Measurements from ENCODE around the gene TSHR. TPM values are rescaled to one million over a fixed set of nuclear protein-coding genes. Genes with fewer than 3 reads are reported as not detected.
"Not testable (repeated sequence)": the region's sequence is repeated elsewhere in the genome, so short reads cannot be mapped to it uniquely, and the experiment has no call there.

TSHR gene
- total RNA-seq, 2 experiments from 2014 or later = not detected

DNA sequence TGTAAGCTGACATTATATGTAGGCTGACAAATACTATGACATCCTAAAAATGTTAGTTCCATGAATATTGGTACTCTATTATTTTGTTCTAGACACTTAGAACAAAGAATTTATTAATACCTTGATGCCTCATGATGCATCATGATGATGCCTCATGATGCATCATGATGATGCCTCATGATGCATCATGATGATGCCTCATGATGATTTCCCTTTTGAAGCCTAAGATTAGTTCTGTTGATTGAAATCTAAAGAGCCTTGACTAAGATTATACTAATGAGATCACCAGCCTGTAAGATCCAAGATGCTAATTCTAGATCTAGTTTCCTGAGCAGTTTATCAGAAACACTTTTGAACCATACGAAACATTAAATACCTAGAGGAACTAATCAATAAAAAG lies 9.2 kb upstream of the TSHR start:
- ChIA-PET CTCF (interaction anchor here (1.6 kb wide), 1 partner anchor 224 kb away, joined by 3 read pairs; no protein-coding TSS in a partner anchor), POLR2A (no interaction called here)

DNA sequence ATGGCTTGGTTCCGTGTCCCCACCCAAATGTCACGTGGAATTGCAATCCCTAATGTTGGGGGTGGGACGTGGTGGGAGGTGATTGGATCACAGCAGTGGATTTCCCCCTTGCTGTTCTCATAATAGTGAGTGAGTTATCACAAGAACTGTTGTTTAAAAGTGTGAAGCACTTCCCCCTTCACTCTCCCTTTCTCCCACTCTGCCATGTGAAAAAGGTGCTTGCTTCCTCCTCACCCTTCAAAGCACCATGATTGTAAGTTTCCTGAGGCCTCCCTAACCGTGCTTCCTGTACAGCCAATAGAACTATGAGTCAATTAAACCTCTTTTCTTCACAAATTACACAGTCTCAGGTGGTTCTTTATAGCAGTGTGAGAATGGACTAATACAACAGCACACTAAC lies 8.6 kb upstream of the TSHR start:
- CTCF ChIA-PET = interaction anchor here (1.6 kb wide), 1 partner anchor 223 kb away, joined by 3 read pairs; no protein-coding TSS in a partner anchor
- POLR2A ChIA-PET = interaction anchor here (0.6 kb wide), 1 partner anchor 16 kb away, joined by 3 read pairs; no protein-coding TSS in a partner anchor

DNA sequence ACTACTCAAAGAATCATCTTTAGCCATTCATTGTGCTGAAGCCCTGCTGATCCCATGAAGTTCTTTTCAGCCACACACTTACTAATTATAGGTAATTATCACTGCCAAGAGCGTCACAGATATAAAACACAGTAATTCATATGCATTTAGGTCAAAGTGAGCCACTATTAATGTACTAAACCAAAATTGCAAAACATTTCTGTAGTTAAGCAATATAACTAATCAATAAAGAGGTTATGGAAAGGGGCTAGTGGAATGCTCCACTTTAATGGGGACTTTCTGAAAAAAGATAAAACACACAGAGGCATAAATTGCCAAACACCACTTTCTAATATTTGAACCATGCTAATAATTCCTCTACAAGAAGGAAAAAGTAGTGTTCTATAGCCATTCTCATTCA lies 7.1 kb upstream of the TSHR start:
- ChIA-PET CTCF (interaction anchor here (0.6 kb wide), 1 partner anchor 521 kb away, joined by 4 read pairs; no protein-coding TSS in a partner anchor), POLR2A (no interaction called here)

DNA sequence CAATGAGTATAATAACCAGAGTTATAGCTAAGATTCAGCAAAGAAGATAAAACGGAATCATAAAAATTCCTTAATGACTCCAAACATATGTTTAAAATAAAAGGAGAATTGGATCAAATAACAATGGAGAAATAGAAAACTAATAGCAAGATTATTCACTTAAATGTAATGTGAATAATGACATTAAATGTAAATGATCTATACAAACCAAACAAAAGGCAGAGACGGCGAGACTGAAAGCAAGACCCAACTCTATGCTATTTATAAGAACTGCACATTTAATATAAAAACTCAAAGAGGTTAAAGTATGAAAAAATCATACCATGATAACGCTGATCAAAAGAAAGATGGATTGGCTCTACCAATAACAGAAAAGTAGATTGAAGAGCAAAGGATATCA lies 3.9 kb upstream of the TSHR start:
- POLR2A ChIA-PET = no interaction called here

DNA sequence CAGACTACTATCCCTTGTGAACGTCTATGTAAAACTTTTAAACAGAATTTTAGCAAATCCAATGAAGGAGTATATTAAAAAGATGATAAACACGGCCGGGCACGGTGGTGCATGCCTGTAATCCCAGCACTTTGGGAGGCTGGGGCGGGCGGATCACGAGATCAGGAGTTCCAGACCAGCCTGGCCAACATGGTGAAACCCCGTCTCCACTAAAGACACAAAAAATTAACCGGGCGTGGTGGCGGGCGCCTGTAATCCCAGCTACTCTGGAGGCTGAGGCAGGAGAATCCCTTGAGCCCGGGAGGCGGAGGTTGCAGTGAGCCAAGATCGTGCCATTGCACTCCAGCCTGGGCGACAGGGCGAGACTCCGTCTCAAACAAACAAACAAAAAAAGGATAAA lies 2.2 kb upstream of the TSHR start:
- CTCF ChIA-PET, POLR2A ChIA-PET: not testable (repeated sequence)

More for the DNA sequence above, 3.9 kb upstream of the TSHR start:
- CTCF ChIA-PET = no interaction called here

DNA sequence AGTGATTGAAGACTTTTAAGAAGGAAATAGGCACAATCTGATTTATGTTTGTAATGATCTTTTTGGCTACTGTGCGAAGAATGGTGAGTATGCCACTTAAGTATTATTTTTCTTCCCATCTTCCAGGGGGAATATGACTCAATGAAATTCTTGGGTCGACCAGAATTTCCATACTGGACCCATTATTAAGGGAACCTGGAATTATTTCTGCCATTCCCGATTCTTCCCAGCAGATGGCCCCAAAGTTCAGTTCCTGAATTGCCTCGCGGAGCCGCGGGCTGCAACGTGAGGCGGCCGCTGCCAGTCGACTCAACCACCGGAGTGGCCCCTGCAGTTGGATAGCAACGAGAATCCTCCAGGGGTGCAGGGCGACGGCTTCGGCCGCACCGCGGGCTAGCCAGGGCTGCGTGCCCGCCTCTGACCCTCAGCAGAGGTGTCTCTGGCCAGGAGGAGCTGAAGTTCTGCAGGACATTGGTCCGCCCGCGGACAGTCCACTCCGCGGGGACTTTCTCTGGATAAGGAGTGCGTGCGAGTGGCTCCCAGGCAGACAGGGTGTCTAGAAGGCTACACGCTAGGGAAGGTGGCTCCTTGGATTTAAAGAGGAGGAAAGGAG lies 628 bp upstream of the TSHR start:
- CTCF ChIA-PET = interaction anchor here (0.6 to 2.9 kb wide), 9 partner anchors 12 to 500 kb away, joined by 3 to 32 read pairs (median 4); no protein-coding TSS in a partner anchor
- POLR2A ChIA-PET = no interaction called here

DNA sequence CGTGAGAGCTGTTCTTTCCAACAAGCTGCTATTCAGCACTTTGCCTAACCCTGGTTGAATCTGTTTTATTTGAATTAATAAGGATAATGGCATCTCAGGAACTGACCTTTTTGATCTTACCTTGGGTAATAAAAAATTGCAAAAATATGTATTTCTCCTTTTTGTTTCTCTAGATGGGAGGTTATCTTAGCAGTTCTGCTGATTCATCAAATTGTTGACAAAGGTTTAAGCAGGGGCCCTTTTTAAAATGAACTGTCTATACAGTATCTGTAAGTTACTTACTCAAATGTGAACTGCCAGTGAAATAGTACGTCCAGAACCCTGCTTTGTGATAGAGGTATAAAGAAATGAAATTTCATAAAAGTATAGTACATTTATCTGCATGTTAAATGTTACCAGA lies 681 bp downstream of the TSHR start:
- CTCF ChIA-PET = interaction anchor here (1.1 to 2.9 kb wide), 3 partner anchors 32 to 207 kb away, joined by 4 to 32 read pairs (median 4); no protein-coding TSS in a partner anchor
- POLR2A ChIA-PET = no interaction called here

DNA sequence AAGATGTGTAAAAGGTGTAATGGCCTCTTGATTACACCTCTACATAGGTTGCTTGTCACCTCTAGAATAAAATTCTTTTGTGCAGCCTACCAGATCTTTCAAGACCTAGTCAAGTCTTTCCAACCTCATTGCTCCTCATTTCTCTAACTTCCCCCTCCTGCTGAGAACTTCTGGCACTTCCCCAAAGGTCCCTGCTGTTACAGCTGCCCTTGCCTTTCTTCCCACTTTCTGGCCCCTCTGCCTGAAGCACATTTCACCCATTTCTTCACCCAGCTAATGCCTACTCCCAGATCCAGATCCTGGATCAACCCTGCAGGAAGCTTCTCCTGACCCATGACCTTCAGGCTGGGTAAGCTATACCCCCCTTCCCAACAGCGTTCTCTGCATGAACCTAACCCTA lies 1.5 kb downstream of the TSHR start:
- ChIA-PET CTCF (no interaction called here), POLR2A (no interaction called here)

DNA sequence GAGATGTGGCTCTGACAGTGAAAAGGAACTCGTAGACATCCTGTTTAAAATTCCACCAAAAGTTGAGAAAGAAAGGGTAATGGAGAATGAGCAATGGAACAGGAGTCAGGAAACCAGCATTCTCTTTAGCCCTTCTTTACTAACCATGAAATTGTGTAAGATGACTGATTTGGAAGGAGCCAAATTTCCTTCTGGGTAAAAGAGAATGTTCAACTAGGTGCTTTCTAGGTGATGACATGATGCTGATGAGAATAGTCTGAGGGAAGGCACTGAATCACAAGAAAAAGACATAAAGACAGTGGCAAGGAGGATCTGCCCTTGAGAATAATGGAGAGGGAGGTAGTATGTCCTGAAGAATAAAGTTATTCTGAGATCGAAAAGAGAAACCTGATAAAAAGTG lies 2.2 kb downstream of the TSHR start:
- ChIA-PET POLR2A (no interaction called here), CTCF (interaction anchor here (0.6 to 0.8 kb wide), 2 partner anchors 30 to 39 kb away, joined by 3 to 4 read pairs; no protein-coding TSS in a partner anchor)

DNA sequence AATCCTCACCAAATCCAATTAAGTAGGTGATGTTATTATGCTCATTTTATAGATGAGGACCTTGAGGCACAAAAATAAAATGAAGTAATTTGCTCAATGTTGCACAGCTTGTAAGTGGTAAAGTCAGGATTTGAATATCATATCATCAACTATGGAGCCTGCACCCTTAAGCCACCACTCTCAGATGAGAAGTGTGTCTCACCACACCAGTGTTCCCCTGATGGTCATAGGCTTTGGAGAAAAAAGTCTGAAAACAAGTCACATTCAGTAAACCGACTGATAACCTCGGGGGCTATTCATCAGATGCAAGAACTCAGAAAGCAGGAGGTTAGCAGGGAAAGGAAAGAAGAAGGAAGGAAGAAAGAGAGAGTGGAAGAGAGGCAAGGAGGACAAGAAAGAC lies 2.8 kb downstream of the TSHR start:
- ChIA-PET CTCF (interaction anchor here (0.6 to 1.4 kb wide), 4 partner anchors 18 to 38 kb away, joined by 3 to 4 read pairs (median 4); no protein-coding TSS in a partner anchor), POLR2A (no interaction called here)

DNA sequence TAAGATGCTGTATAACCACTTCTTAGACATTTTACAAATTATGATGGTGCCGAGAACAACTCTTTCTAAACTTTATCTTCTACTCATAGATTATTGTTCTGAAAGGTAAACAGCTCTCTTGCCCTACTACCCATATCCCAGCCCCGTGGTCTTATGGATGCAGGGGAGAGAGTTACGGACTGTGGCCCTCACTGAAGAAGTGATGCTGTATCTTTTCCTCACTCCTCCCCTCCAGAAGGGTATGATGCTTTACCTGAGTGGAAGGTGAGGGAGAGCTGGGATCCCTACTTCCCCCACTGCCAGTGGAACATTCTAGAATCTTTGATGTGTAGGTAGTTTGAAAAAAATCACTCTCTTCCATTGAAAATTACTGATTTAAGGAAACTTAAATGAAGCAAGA lies 3.5 kb downstream of the TSHR start:
- CTCF ChIA-PET = interaction anchor here (1.2 to 1.4 kb wide), 2 partner anchors 18 to 38 kb away, joined by 3 to 4 read pairs; no protein-coding TSS in a partner anchor
- POLR2A ChIA-PET = no interaction called here

DNA sequence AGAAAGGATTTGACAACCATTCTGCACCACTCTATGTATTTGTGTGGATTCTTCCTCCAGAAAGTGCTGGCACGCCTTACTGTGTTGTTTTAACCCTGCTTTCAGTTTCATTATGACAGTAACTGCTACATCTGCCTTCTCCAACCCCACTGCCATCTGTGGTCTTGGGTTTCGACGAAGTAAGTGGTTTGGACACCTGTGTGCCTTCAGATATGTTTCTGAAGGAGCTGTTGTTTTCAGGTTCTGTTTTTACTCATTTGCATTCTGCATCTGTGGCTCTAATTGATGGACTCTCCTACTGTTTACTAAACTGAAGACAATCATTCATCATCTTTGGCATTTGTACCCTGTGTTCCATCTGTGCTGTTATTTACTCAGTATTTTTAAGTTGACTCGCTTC lies 4.1 kb downstream of the TSHR start:
- CTCF ChIA-PET = interaction anchor here (0.9 to 1.4 kb wide), 4 partner anchors 19 to 37 kb away, joined by 3 to 4 read pairs (median 3); no protein-coding TSS in a partner anchor

DNA sequence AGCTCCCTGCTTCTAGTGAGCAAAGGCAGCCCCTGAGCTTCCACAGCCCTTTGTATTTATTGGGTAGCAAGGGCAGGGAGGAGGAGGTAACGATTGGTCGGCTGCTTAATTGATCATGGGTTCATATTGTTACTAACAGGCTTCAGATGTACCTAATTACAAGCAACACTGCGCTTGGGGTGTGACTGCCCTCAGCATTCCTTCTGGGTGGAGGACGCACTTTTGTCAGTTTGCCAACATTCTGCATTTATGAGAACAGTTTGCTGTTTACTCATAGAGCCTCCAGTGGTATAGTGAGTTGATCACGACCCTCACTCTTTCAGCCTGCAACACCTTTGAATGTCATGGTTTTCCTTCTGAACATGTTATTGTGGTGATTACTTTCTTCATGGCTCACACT lies 9.6 kb downstream of the TSHR start:
- POLR2A ChIA-PET = no interaction called here
- CTCF ChIA-PET = no interaction called here

More for the DNA sequence above, 4.1 kb downstream of the TSHR start:
- POLR2A ChIA-PET = interaction anchor here (1.2 kb wide), 1 partner anchor 17 kb away, joined by 3 read pairs; no protein-coding TSS in a partner anchor

DNA sequence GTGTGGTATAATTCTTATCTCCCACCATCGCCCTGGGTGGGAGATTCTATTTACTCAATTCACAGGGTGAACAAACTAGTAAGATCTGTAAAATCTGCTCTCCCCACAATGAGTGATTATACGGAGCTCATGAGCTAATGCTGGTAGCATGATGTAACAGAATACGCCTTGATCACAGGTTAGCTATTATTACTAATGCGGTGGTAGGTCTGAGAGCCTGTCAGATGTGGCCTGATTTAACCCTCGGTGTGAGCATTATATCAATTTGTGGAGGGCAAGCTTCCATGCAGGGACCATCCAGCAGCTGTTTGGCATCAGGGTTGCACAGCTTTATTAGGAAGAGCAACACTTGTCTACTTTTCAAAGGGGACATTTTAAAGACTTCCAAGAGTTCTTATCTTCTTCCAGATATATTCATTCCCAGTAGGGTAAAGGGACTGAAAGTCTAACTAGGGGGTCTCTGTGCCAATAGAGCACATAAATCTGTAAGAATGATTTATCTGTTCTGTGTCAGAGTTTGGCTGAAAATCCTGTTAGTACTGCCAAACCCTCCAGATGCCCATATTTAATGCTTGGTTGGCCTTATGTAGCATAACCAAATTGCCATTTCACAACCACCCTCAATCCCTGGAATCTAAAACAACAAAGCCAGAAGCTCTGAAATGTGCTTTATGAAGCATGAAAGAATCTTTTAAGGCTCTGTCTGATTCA lies 18.7 kb downstream of the TSHR start:
- POLR2A ChIA-PET = no interaction called here
- CTCF ChIA-PET = interaction anchor here (0.7 to 0.8 kb wide), 2 partner anchors 12 to 14 kb away, joined by 3 to 4 read pairs; no protein-coding TSS in a partner anchor

DNA sequence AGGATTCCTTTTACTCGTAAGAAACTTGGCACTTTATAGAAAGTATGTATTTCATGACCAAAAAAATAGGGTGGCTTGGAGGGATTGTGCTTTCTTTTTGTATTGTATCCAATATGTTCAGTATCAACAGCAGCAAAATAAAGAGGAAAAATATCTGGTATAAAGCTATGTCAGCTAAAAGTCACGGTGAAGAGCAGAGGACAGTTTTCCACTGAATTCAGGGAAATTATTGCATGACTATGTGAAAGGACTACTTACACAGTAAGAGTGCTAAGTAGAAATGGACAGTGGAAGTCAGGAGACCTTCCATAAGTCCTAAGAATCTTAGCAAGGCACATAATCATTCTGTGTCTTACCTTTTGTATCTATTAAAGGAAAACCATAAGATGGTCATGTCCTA lies 19.3 kb downstream of the TSHR start:
- POLR2A ChIA-PET = no interaction called here

DNA sequence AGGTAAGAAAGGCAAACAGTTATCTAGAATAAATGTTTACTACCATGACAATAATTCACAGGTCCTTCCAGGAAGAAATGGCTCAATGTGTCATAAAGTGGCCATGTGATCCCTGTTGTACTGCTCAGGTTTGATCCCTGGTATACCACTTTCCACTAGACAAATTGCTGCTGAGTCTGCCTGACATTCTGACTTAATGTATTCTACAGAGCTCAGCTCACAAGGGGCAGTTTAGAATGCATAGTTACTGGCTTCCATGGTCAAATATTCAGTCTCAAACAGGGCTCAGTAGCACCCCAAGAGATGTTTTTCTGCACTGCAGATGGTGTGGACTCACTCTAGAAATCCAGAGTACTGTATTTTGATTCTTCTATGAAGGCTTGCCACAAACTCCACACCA lies 21.8 kb downstream of the TSHR start:
- ChIA-PET POLR2A (interaction anchor here (0.7 kb wide), 1 partner anchor 41 kb away, joined by 3 read pairs; no protein-coding TSS in a partner anchor), CTCF (interaction anchor here (1.1 to 1.2 kb wide), 2 partner anchors 10 to 22 kb away, joined by 3 read pairs; partner anchors contain the start of gene TSHR)

More for the DNA sequence above, 19.3 kb downstream of the TSHR start:
- CTCF ChIA-PET = no interaction called here

DNA sequence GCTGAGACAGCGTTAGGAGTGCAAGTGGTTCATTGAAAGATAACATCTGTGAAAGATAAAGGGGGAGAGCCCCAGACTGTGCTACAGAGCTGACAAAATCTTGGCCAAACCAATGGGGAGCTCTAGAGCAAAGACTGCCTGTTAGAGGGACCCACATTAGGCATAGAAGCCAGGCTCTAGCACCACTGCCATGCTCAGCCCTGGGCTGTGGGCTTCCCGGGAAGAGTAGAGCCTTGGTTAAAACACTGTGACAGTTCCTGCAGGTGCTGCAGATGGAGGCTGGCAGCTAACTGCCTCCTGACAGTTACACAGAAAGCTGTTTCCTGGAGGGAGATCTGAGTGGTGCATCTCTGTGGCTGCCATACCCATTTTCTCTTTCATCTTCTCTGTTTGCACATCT lies 23.0 kb downstream of the TSHR start:
- POLR2A ChIA-PET = no interaction called here
- CTCF ChIA-PET = interaction anchor here (1.1 kb wide), 1 partner anchor 23 kb away, joined by 3 read pairs; the partner anchor contains the start of gene TSHR

DNA sequence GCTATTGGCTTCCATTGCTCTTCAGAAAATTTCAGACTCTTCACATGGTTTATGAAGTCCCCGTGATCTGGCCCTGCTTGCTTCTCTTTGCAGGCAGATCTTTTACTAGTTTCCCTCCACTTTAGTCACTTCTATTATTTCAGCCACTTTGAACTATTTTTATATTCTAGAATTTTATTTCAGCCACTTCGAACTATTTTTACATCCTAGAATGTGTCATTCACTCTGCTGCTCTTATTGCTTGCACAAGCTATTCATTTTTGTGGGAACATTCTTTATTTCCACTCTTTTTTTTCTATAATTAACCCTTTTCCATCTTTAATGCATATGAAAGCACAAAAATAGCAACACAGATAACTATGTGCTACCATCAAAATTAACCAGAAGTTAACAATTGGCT lies 24.5 kb downstream of the TSHR start:
- ChIA-PET POLR2A (no interaction called here), CTCF (no interaction called here)

DNA sequence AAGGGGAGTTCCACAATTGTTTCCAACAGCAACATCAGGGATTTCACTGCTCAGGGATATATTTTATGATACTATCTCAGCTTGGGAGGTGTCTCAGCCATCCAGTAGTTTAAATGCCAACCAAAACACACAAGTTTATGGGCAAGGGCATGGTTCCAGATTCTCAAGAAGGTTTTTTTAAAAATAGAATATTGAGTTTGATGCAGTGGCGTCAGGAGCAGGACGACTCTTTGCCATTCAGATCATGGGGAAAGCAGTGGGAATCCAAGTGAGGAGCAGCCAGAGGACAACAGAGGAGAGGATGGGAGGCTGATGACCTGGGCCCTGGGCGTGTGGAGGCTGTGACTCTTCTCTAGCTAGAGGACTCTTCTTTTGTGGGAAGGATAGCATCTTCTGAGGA lies 25.7 kb downstream of the TSHR start:
- ChIA-PET POLR2A (no interaction called here), CTCF (no interaction called here)

DNA sequence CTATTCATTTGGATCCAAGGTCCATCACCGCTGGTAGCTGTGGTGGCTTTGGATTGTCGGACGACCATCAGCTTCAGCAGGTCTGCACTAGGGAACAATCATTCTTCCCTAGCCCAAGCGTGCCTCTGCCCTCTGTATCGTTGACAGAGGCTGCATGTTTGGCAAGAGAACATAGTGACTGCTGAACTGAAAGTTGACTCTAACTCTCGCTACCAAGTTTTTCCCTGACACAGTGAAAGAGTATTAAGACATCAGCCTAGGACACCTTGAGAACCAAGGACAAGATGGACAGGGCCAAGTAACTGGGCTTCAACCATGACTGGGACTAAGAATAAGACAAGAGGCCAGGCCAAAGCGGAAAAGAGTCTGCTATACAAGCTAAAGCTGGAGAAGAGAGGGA lies 26.3 kb downstream of the TSHR start:
- ChIA-PET CTCF (no interaction called here), POLR2A (no interaction called here)

DNA sequence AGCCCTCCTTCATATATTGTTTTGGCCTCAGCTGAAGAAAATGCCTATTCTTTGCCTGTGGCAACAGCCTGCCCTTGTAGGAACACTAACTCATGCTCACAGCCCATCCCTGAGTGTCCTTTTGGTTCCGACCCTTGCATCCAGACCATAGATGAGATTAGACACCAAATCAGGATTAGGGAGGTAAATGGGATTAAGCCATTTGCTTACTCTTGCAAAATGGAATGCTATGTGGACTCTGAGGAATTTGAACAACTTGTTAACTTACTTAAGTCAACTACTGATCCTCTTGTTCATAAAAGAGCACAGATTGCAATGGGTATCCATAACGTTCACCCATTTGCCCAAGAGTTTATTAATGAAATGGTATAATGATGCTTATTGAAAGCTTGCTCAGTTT lies 27.3 kb downstream of the TSHR start:
- ChIA-PET CTCF (no interaction called here), POLR2A (no interaction called here)

Data from activated CD8-positive, alpha-beta memory T cell treated with anti-CD3 and anti-CD28 coated beads for 36 hours (primary cell).